Heart right ventricle (tissue), 16 donors: ENCODE results near the gene UPF1. TPM values are rescaled to one million over a fixed set of nuclear protein-coding genes. Genes with fewer than 3 reads are reported as not detected.

ENCODE experiments used
- ATAC-seq, 8 donors: fragments of 200-7000 bp; cut with Tn5 transposase; one replicate each; pipeline ENCODE4 v1.9.1; 2020; ENCODE audit warnings: mild to moderate bottlenecking in 8 of 8, moderate library complexity in 8 of 8, moderate number of reproducible peaks in 1 of 8
- DNase-seq, 2 donors: peaks; one replicate each; pipeline ENCODE4 v3.0.0-alpha.2; 2020
- H3K27ac ChIP-seq, 10 donors: fragments of 200-600 bp; sonication (generic) in 2 of 10; one replicate each; pipeline versions ENCODE4 v1.5.0 to v1.8.0; 2020 to 2022; ENCODE audit warnings: mild to moderate bottlenecking in 3 of 10
- H3K27me3 ChIP-seq, 7 donors: fragments of 200-600 bp; one replicate each; pipeline ENCODE4 v1.8.0; 2021 to 2022; ENCODE audit warnings: mild to moderate bottlenecking in 2 of 7
- H3K36me3 ChIP-seq, 9 donors: fragments of 200-600 bp; sonication (generic) in 1 of 9; one replicate each; pipeline versions ENCODE4 v1.5.0 to v1.8.0; 2020 to 2022; ENCODE audit warnings: mild to moderate bottlenecking in 2 of 9
- H3K4me1 ChIP-seq, 9 donors: fragments of 200-600 bp; sonication (generic) in 1 of 9; one replicate each; pipeline versions ENCODE4 v1.5.0 to v1.8.0; 2020 to 2022; ENCODE audit warnings: mild to moderate bottlenecking in 4 of 9
- H3K4me3 ChIP-seq, 10 donors: fragments of 200-600 bp; sonication (generic) in 2 of 10; one replicate each; pipeline versions ENCODE4 v1.5.0 to v1.8.0; 2020 to 2022; ENCODE audit warnings: mild to moderate bottlenecking in 7 of 10, moderate library complexity in 2 of 10
- H3K9me3 ChIP-seq, 11 donors: fragments of 200-600 bp in 10 of 11; sonication (generic) in 2 of 11; one replicate each; pipeline versions ENCODE4 v1.5.0 to v1.8.0; 2013 to 2022; ENCODE audit warnings: mild to moderate bottlenecking in 2 of 11, control low read depth in 1 of 11, moderate library complexity in 1 of 11
- WGBS, 2 donors: extraction: QIAGEN DNeasy Blood & Tissue Kit; methylation state at CpG; one replicate each; pipeline ENCODE4 v1.1.7; 2013; ENCODE audit warnings: inconsistent platforms in 1 of 2; 5-methylcytosine and 5-hydroxymethylcytosine counted together
- intact Hi-C, 10 donors: fragments of 100-400 bp; cut with DNase I; formaldehyde crosslinking; loops; one replicate each; pipeline versions ENCODE4 v1.11.1 to v1.14.2; 2022
- polyA plus RNA-seq, 2 donors: library from polyadenylated mRNA; stranded (reverse); fragments of 200-250 nt; gene quantifications; one replicate each; pipeline ENCODE4 v1.2.3, GENCODE V29; 2013
- total RNA-seq, 10 donors: library from RNA; stranded (reverse); fragmentation: NEBNext Ultra II Directional in 3 of 10; extraction: Animal tissue kit (Norgen Biotek cat#: 25700) in 3 of 10; gene quantifications; one replicate each; pipeline versions ENCODE4 v1.2.1 to v1.2.4, GENCODE V29; 2021 to 2023
- TF ChIP-seq, protein P1 (sequence below), 9 donors: fragments of 200-600 bp; sonication (generic) in 2 of 9; IDR thresholded peaks; one replicate each; pipeline versions ENCODE4 v1.5.0 to v1.8.0; 2021 to 2022; ENCODE audit warnings: antibody characterized with exemption in 9 of 9, mild to moderate bottlenecking in 5 of 9, moderate library complexity in 1 of 9
- donor health status: Arrhythmogenic right ventricular cardiomyopathy.
- donor health status: ischemic (EF 13 %, LVEDD 7.1; RV severe dilation, severe dysfunction).
- donor health status: healthy with polysubstance abuse.
- donor health status: DM: no; HTN: yes; CAD: no.
- donor health status: DM: no; HTN: no; CAD: no.
- donor health status: ischemic (EF 25% LVEDD 6.9; RV normal size, moderate dysfunction).
- donor health status: ischemic (EF 25% LVEDD 5.7; RV mildly dilated, moderate dysfunction).
- donor health status: healthy.
- donor health status: DM: yes; HTN: yes; CAD: no.
- donor health status: Ischemic cardiomyopathy.
- donor health status: ischemic (EF 35%, LVEDD 5.7; RV mildly dilated, moderate dysfunction).
- donor health status: nonischemic (EF 11% LVEDD 7.7; RV severe dilation, severe dysfunction).
- donor health status: DM: yes; HTN: yes; CAD: no.
- donor health status: PGD.
- donor health status: ischemic (EF 29% LVEDD 5.4; RV normal size, mild dysfunction).
- donor health status: nonischemic (EF 23%, LVEDD 6.1; RV moderate dilation, normal function).

The UPF1 gene
- total and polyA plus RNA-seq, 12 donors: 25.2 to 44.3 (median 36.8) TPM

DNA sequence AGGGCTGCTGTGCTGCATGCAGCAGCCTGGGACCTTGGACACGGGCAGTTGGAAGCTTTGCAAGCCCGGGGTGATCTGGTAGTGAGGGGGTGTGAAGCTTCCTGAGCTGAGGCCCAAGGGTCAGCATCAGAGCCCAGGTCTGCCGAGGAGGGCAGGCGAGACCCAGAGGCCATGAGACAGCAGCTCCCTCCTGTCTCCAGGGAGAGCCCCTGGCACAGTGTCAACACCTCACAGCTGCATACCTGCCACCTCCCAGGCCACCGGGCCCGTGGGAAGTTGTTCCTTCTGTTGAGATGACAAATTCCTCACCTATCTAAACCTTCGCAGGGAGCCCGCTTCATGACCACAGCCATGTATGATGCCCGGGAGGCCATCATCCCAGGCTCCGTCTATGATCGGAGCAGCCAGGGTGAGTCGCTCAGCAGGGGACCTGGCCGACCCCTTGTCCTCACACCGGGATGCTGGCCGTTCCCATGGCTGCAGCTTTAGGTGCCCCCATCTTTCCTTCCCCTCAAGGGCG lies 32.1 kb downstream of the UPF1 start:
- no peak overlapping the region for H3K27ac ChIP-seq
- H3K9me3 ChIP-seq: no peaks in the 10 kb centered on the region
- no peak for DNase-seq
- H3K4me1 ChIP-seq: peaks cover 0 to 37% (median 18%) of the 10 kb centered on the region in 9 donors
- TF ChIP-seq, protein P1, sequence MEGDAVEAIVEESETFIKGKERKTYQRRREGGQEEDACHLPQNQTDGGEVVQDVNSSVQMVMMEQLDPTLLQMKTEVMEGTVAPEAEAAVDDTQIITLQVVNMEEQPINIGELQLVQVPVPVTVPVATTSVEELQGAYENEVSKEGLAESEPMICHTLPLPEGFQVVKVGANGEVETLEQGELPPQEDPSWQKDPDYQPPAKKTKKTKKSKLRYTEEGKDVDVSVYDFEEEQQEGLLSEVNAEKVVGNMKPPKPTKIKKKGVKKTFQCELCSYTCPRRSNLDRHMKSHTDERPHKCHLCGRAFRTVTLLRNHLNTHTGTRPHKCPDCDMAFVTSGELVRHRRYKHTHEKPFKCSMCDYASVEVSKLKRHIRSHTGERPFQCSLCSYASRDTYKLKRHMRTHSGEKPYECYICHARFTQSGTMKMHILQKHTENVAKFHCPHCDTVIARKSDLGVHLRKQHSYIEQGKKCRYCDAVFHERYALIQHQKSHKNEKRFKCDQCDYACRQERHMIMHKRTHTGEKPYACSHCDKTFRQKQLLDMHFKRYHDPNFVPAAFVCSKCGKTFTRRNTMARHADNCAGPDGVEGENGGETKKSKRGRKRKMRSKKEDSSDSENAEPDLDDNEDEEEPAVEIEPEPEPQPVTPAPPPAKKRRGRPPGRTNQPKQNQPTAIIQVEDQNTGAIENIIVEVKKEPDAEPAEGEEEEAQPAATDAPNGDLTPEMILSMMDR (IDR thresholded peaks at IDR 0.05): no peak
- 68 to 69% methylated on average over 16 of the region's 16 CpGs for WGBS, 2 donors
- no peak overlapping the region for H3K4me3 ChIP-seq
- ATAC-seq: no peak
- peaks cover 12 to 96% (median 80%) of the 10 kb centered on the region in 9 donors for H3K36me3 ChIP-seq
- intact Hi-C loops: loop anchor here in 1 of 10 donors (5.0 kb wide), 1 partner anchor 262 kb away; no protein-coding TSS in a partner anchor
- H3K27me3 ChIP-seq: peaks cover 0 to 7% (median 0%) of the 10 kb centered on the region in 7 donors

- no peak for DNase-seq
- Histone ChIP-seq H3K4me3 (no peak overlapping the region), H3K27ac (no peak overlapping the region), H3K4me1 (peaks cover 0 to 36% (median 20%) of the 10 kb centered on the region in 9 donors), H3K36me3 (peaks cover 12 to 82% (median 68%) of the 10 kb centered on the region in 9 donors), H3K27me3 (peaks cover 0 to 20% (median 11%) of the 10 kb centered on the region in 7 donors), H3K9me3 (no peaks in the 10 kb centered on the region)
- no peak for ATAC-seq
- WGBS, 2 donors: 92 to 94% methylated on average over 27 of the region's 27 CpGs
- intact Hi-C loops: loop anchor here in 1 of 10 donors (5.0 kb wide), 1 partner anchor 273 kb away; no protein-coding TSS in a partner anchor
- TF ChIP-seq, protein P1 (IDR thresholded peaks at IDR 0.05): no peak
These were observed 33.6 kb downstream of the UPF1 start for GRCh38 chr19:18865106-18865972.

DNA sequence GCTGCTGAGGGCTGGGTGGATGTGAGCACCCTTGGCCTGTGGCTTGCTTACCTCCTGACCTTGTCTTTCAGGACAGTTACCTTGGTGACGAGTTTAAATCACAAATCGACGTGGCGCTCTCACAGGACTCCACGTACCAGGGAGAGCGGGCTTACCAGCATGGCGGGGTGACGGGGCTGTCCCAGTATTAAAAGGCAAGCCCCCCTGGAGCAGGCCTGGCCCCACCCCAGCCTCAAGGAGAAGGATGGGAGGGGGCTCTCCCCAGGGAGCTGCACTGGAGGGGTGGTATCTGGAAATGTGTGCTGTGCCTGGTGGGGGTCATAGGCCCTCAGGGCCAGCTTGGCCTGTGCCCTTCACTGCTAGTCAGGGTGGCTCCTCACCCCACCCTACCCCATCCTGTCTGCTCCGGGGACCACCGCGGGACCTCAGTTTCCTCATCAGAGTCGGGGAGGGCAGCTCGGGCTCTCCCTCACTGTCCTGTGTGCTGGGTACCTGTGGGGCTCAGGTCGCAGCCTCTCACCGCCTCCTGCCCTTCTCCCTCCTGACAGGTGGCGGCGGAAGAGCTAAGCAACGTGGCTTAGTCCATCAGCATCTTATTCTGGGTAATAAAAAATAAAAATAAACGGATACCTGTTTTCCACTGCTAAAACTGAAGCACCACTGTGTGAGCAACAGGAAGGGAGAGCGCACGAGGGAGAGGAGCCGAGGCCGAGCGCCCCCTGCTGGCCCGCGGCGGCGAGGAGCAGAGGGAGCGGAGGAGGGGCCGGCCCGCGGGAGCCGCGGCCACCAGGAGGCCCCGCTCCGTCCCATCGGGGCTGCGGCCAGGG lies 34.4 kb downstream of the UPF1 start:
- peak; percentile 59 to 73 for DNase-seq
- ATAC-seq: peak; percentile 74 to 90 (median 82)
- Histone ChIP-seq H3K27me3 (peaks cover 0 to 25% (median 15%) of the 10 kb centered on the region in 7 donors), H3K9me3 (no peaks in the 10 kb centered on the region), H3K36me3 (peaks cover 5 to 73% (median 60%) of the 10 kb centered on the region in 9 donors), H3K27ac (no peak overlapping the region), H3K4me3 (no peak overlapping the region), H3K4me1 (peaks cover 0 to 29% (median 17%) of the 10 kb centered on the region in 9 donors)
- WGBS, 2 donors: 41 to 45% methylated on average over 34 to 38 of the region's 38 CpGs
- intact Hi-C loops: loop anchor here in 1 of 10 donors (5.0 kb wide), 1 partner anchor 274 kb away; no protein-coding TSS in a partner anchor
- TF ChIP-seq, protein P1 (IDR thresholded peaks at IDR 0.05): peak; percentile 95 to 100 (median 99)

GRCh38 chr19:18866800-18867123 lies 35.0 kb downstream of the UPF1 start:
- no peak overlapping the region for H3K27ac ChIP-seq
- 61 to 68% methylated on average over 17 of the region's 17 CpGs for WGBS, 2 donors
- ATAC-seq (peak in 4 of 8 donors; percentile 4 to 25 (median 18)), DNase-seq (no peak)
- H3K4me3 ChIP-seq: no peak overlapping the region
- H3K36me3 ChIP-seq: peaks cover 4 to 67% (median 56%) of the 10 kb centered on the region in 9 donors
- no peaks in the 10 kb centered on the region for H3K9me3 ChIP-seq
- TF ChIP-seq, protein P1 (IDR thresholded peaks at IDR 0.05): peak in 4 of 9 donors; percentile 4 to 47 (median 26)
- intact Hi-C loops: loop anchor here in 1 of 10 donors (5.0 kb wide), 1 partner anchor 274 kb away; no protein-coding TSS in a partner anchor
- peaks cover 0 to 28% (median 17%) of the 10 kb centered on the region in 9 donors for H3K4me1 ChIP-seq
- H3K27me3 ChIP-seq: peaks cover 0 to 30% (median 15%) of the 10 kb centered on the region in 7 donors
